H1 (cell line): ENCODE measurements around the gene PSAP.

Experiments used
- SP2 ChIP-seq: IDR thresholded peaks from 2 replicates; pipeline ENCODE4 v1.6.1; 2012; ENCODE audit warnings: mild to moderate bottlenecking, low read length, inconsistent platforms
- TF ChIP-seq, protein P1 (sequence below): IDR thresholded peaks from 2 replicates; pipeline ENCODE4 v1.6.1; 2012; ENCODE audit warnings: inconsistent platforms

DNA sequence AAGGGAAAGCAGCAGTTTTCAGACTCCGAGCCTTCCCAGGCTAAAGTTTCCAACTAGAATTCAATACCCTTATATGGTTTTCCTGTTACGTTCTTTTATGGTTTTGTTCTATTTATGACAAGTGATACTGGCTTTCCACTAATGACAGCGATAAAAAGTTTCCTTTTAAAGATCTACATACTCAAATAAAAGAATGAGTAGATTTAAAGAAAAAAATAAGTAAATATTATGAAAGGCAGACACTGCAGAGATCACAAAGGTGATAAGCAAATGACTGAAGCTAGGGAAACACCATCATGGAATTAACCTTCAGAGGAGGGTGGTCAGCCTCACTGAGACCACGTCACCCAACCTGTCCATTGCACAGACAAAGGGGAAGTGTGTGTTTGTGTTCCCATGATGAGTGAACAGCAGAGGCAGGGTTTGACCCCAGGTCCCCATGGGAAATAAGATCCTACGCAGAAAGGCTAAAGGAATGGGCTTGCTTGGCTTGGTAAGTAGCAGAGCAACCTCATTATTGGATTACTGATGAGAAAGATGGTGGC is 81.7 kb downstream of the PSAP start:
- TF ChIP-seq, protein P1, sequence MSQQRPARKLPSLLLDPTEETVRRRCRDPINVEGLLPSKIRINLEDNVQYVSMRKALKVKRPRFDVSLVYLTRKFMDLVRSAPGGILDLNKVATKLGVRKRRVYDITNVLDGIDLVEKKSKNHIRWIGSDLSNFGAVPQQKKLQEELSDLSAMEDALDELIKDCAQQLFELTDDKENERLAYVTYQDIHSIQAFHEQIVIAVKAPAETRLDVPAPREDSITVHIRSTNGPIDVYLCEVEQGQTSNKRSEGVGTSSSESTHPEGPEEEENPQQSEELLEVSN: no peak
- TF ChIP-seq SP2: no peak
